Thymus (tissue), 11 donors: ENCODE results near the gene FAH. TPM values are rescaled to one million over a fixed set of nuclear protein-coding genes. Genes with fewer than 3 reads are reported as not detected.
"Not testable (repeated sequence)": the region's sequence is repeated elsewhere in the genome, so short reads cannot be mapped to it uniquely, and the experiment has no call there.

Experiments
- DNase-seq, 9 donors: peaks; one replicate each; pipeline ENCODE4 v3.0.0-alpha.2; 2013; ENCODE audit warnings: low spot score in 9 of 9, low read depth in 6 of 9, missing footprints in 1 of 9
- H3K27ac ChIP-seq, 2 donors: one replicate each; pipeline ENCODE4 v1.5.1; 2013; ENCODE audit warnings: control low read depth in 1 of 2, low read depth in 1 of 2, low read length in 1 of 2, mild to moderate bottlenecking in 1 of 2, moderate library complexity in 1 of 2
- H3K27me3 ChIP-seq, 2 donors: one replicate each; pipeline ENCODE4 v1.5.1; 2013; ENCODE audit warnings: low read length in 1 of 2; ENCODE audit not compliant: control insufficient read depth in 2 of 2, insufficient read depth in 1 of 2
- H3K36me3 ChIP-seq, 2 donors: one replicate each; pipeline ENCODE4 v1.5.1; 2013; ENCODE audit warnings: low read length in 1 of 2, mild to moderate bottlenecking in 1 of 2, moderate library complexity in 1 of 2; ENCODE audit not compliant: control insufficient read depth in 2 of 2, insufficient read depth in 2 of 2
- H3K4me1 ChIP-seq, 2 donors: one replicate each; pipeline ENCODE4 v1.5.1; 2013; ENCODE audit warnings: low read length in 2 of 2; ENCODE audit not compliant: control insufficient read depth in 2 of 2, insufficient read depth in 2 of 2
- H3K4me3 ChIP-seq, 2 donors: one replicate each; pipeline ENCODE4 v1.5.1; 2013; ENCODE audit warnings: low read length in 2 of 2, control low read depth in 1 of 2, mild to moderate bottlenecking in 1 of 2
- H3K9me3 ChIP-seq, 2 donors: one replicate each; pipeline ENCODE4 v1.5.1; 2013; ENCODE audit warnings: low read length in 1 of 2, mild to moderate bottlenecking in 1 of 2; ENCODE audit not compliant: control insufficient read depth in 2 of 2, insufficient read depth in 1 of 2
- whole genome bisulfite sequencing: extraction: QIAGEN DNeasy Blood & Tissue Kit; methylation state at CpG from one replicate; pipeline ENCODE4 v1.1.7; 2013; 5-methylcytosine and 5-hydroxymethylcytosine counted together
- polyA plus RNA-seq: library from polyadenylated mRNA; stranded (reverse); fragments of 200-250 nt; gene quantifications from one replicate; pipeline ENCODE4 v1.2.3, GENCODE V29; 2013
- total RNA-seq: library from RNA; stranded (reverse); fragments of 120-200 nt; gene quantifications from one replicate; pipeline ENCODE4 v1.2.4, GENCODE V29; 2013
- donor health status: healthy.

FAH gene
- total and polyA plus RNA-seq, 2 donors: 11.5 to 18.3 TPM

DNA sequence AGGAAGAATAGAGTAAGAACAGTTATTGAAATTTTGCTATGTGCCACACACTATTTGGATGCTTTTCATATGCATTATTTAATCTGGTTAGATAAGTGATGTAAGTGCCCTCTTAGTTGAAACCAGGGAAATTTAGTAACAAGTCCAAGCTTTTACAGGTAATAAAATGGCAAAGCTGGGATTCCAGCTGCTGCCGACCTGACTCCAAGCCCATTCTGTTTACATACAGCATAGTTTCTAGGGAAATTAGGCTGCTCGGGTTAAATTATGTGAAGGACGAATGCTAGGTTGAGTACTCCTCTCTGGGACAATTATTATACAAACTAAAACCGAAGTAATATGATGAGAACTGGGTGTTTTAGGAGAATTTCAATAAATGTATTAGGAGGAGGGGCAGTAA is 38.7 kb upstream of the FAH start:
- no peak for DNase-seq
- WGBS: 96% methylated on average over 4 of the region's 4 CpGs
- no peaks in the 10 kb centered on the region for H3K36me3 ChIP-seq
- H3K4me3 ChIP-seq: no peak overlapping the region
- H3K27me3 ChIP-seq: no peaks in the 10 kb centered on the region
- H3K4me1 ChIP-seq: no peaks in the 10 kb centered on the region
- no peaks in the 10 kb centered on the region for H3K9me3 ChIP-seq
- H3K27ac ChIP-seq: no peak overlapping the region

DNA sequence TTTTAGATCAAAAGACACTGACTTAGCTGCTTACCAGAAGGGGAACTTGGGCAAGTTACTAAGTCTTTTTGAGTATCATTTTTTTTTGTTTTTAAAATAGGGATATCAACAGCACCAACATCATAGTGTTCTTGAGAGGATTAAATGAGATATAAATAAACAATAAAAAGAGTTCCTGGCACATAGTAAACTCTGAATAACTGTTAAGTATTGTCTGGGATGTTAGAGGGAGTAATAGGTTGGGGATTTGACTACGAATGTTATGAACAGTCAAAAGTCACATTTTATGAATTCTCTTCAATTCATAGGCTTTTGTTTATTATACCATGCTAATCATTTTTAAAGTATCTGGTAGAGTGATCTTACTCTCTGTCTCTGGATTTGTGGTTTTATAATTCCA is 37.8 kb upstream of the FAH start:
- H3K4me3 ChIP-seq: no peak overlapping the region
- 98% methylated on average over 1 of the region's 1 CpG for WGBS
- no peaks in the 10 kb centered on the region for H3K27me3 ChIP-seq
- DNase-seq: no peak
- no peaks in the 10 kb centered on the region for H3K36me3 ChIP-seq
- no peaks in the 10 kb centered on the region for H3K4me1 ChIP-seq
- H3K9me3 ChIP-seq: no peaks in the 10 kb centered on the region
- H3K27ac ChIP-seq: no peak overlapping the region

- 96% methylated on average over 2 of the region's 2 CpGs for WGBS
Measured at GRCh38 chr15:80118956-80119355, 33.8 kb upstream of the FAH start.

GRCh38 chr15:80120636-80121035 is 32.2 kb upstream of the FAH start:
- Histone ChIP-seq H3K4me3 (no peak overlapping the region), H3K36me3 (peaks cover 8 to 16% of the 10 kb centered on the region in 2 donors), H3K9me3 (no peaks in the 10 kb centered on the region), H3K27me3 (no peaks in the 10 kb centered on the region), H3K27ac (no peak overlapping the region), H3K4me1 (no peaks in the 10 kb centered on the region)
- DNase-seq: no peak
- WGBS: 96% methylated on average over 1 of the region's 1 CpG

More at GRCh38 chr15:80118956-80119355, 33.8 kb upstream of the FAH start:
- H3K27me3 ChIP-seq: no peaks in the 10 kb centered on the region
- no peaks in the 10 kb centered on the region for H3K4me1 ChIP-seq
- H3K9me3 ChIP-seq: no peaks in the 10 kb centered on the region
- no peak overlapping the region for H3K27ac ChIP-seq
- H3K36me3 ChIP-seq: peaks cover 8 to 9% of the 10 kb centered on the region in 2 donors
- no peak for DNase-seq
- H3K4me3 ChIP-seq: no peak overlapping the region

- DNase-seq: no peak
- 98% methylated on average over 4 of the region's 4 CpGs for WGBS
- H3K27me3 ChIP-seq: no peaks in the 10 kb centered on the region
- H3K4me1 ChIP-seq: no peaks in the 10 kb centered on the region
- H3K4me3 ChIP-seq: no peak overlapping the region
- H3K36me3 ChIP-seq: peaks cover 8 to 25% of the 10 kb centered on the region in 2 donors
- H3K27ac ChIP-seq: no peak overlapping the region
- no peaks in the 10 kb centered on the region for H3K9me3 ChIP-seq
Measured at GRCh38 chr15:80121546-80121945, 31.3 kb upstream of the FAH start.

- DNase-seq: no peak
- Histone ChIP-seq H3K4me1 (no peaks in the 10 kb centered on the region), H3K27ac (no peak overlapping the region), H3K4me3 (no peak overlapping the region), H3K27me3 (no peaks in the 10 kb centered on the region), H3K36me3 (peaks cover 8 to 28% of the 10 kb centered on the region in 2 donors), H3K9me3 (no peaks in the 10 kb centered on the region)
- 99% methylated on average over 6 of the region's 6 CpGs for WGBS
Measured at GRCh38 chr15:80123034-80123433, 29.8 kb upstream of the FAH start.

GRCh38 chr15:80127253-80127652 is 25.5 kb upstream of the FAH start:
- H3K36me3 ChIP-seq: peaks cover 16 to 38% of the 10 kb centered on the region in 2 donors
- DNase-seq, H3K27ac ChIP-seq, H3K9me3 ChIP-seq, H3K4me1 ChIP-seq, H3K4me3 ChIP-seq, H3K27me3 ChIP-seq: not testable (repeated sequence)
- WGBS: 96% methylated on average over 6 of the region's 6 CpGs

DNA sequence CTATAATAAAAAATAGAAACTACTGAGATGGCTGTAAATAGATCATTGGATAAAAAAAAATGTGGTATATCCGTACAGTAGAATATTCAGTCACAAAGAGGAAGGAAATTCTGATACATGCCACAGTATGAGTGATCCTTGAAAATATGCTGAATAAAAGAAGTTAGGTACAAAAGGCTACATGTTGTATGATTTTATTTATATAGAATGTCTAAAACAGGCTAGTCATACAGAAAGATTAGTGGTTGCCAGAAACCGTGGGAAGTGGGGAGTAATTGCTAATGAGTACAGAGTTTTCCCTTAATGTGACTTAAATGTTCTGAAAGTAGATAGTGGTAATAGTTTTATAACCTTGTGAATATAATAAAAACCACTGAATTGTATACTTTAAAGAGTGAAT is 24.9 kb upstream of the FAH start:
- Histone ChIP-seq H3K27me3 (no peaks in the 10 kb centered on the region), H3K9me3 (no peaks in the 10 kb centered on the region), H3K4me3 (no peak overlapping the region), H3K27ac (no peak overlapping the region), H3K4me1 (no peaks in the 10 kb centered on the region), H3K36me3 (peaks cover 16 to 43% of the 10 kb centered on the region in 2 donors)
- no peak for DNase-seq
- 85% methylated on average over 2 of the region's 2 CpGs for WGBS

DNA sequence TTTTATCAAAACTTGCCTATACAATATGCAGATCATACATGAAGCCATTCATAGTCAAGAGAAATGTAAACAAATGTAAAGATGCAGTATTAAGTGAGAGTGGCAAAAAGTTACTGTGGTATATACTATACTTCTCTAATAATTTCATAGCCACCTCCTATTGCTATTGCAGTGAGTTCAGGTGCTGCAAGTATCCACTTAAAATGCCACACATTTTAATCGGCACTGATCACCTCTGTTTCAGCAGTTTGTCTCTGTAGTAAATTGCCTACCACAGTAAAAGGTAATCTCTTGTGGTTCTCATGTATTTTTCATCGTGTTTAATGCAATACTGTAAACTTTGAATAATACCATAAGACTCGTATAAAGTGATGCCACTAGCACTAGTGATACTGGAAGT is 20.4 kb upstream of the FAH start:
- peaks cover 25 to 33% of the 10 kb centered on the region in 2 donors for H3K36me3 ChIP-seq
- no peak for DNase-seq
- WGBS: 99% methylated on average over 3 of the region's 3 CpGs

DNA sequence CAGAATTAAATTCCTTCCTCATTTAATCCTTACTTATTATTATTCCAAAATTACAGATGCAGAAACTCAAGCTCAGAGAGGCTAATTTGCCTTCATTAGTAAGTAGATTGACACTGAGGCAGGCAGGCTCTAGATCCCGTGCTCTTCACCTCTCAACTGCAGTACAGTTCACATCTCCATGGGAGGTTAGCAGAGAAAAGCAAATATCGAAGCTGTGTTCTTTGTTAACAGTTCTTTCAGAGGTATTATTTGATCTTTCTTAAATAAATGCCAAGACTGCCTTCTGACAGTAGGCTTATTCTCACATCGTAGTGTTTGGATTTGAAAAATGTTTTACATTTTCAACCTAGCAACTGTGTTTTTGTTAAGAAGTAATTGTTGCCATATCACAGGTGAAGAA is 15.9 kb upstream of the FAH start:
- Histone ChIP-seq H3K27ac (no peak overlapping the region), H3K9me3 (no peaks in the 10 kb centered on the region), H3K36me3 (peaks cover 18 to 26% of the 10 kb centered on the region in 2 donors), H3K27me3 (no peaks in the 10 kb centered on the region), H3K4me3 (no peak overlapping the region), H3K4me1 (no peaks in the 10 kb centered on the region)
- WGBS: 96% methylated on average over 3 of the region's 3 CpGs
- no peak for DNase-seq

More for the DNA sequence above, 20.4 kb upstream of the FAH start:
- no peak overlapping the region for H3K4me3 ChIP-seq
- H3K4me1 ChIP-seq: no peaks in the 10 kb centered on the region
- H3K9me3 ChIP-seq: no peaks in the 10 kb centered on the region
- H3K27me3 ChIP-seq: no peaks in the 10 kb centered on the region
- no peak overlapping the region for H3K27ac ChIP-seq
